ENCODE data around the gene PIP4K2B.

Gene PIP4K2B
- long read RNA-seq, full-length matches to known transcripts: 13 of 53 reads
- long read RNA-seq, partial matches to known transcripts: 5 of 53 reads
- long read RNA-seq, other reads (novel, unspliced or antisense): 35 of 53 reads

- DNase-seq (ENCODE audit: low read depth in 1 of 2, low spot score in 1 of 2): peak; percentile 98
- TF ChIP-seq CTCF (IDR thresholded peaks at IDR 0.05; ENCODE audit: insufficient read depth, low read length): no peak
- TF ChIP-seq POLR2AphosphoS5 (IDR thresholded peaks at IDR 0.05; ENCODE audit: low read depth): peak; percentile 77
- no peak; the same call in 1 of the 2 replicates for TF ChIP-seq SPI1 (IDR thresholded peaks at IDR 0.05; ENCODE audit: borderline replicate concordance, low read depth)
- peak; percentile 44 for TF ChIP-seq REST (IDR thresholded peaks at IDR 0.05; ENCODE audit: insufficient replicate concordance, low read depth)
- TF ChIP-seq GABPA (IDR thresholded peaks at IDR 0.05; ENCODE audit: low read depth): peak; percentile 82
- Histone ChIP-seq H3K4me3 (replicated peaks; ENCODE audit: insufficient read depth, low read length) (peak within 1 kb of the TSS; percentile 95), H3K27ac (replicated peaks) (peak within 1 kb of the TSS; percentile 98), H3K27me3 (ENCODE audit: insufficient read depth, poor library complexity, severe bottlenecking) (no peaks in the 10 kb centered on the region)
Measured at GRCh38 chr17:38799501-38800236, at the start of gene PIP4K2B. TSS of gene PIP4K2B (minus strand) at chr17:38799556. CDS start at chr17:38799424, 132 bp downstream.

GRCh38 chr17:38848557-38848891 lies 49.2 kb upstream of the PIP4K2B start:
- no peak for DNase-seq (ENCODE audit: low read depth in 1 of 2, low spot score in 1 of 2)
- no peaks in the 10 kb centered on the region for H3K27me3 ChIP-seq (ENCODE audit: insufficient read depth, poor library complexity, severe bottlenecking)
- TF ChIP-seq REST (IDR thresholded peaks at IDR 0.05; ENCODE audit: insufficient replicate concordance, low read depth) (no peak), POLR2AphosphoS5 (IDR thresholded peaks at IDR 0.05; ENCODE audit: low read depth) (no peak), CTCF (IDR thresholded peaks at IDR 0.05; ENCODE audit: insufficient read depth, low read length) (no peak), SPI1 (IDR thresholded peaks at IDR 0.05; ENCODE audit: borderline replicate concordance, low read depth) (no peak), GABPA (IDR thresholded peaks at IDR 0.05; ENCODE audit: low read depth) (no peak)
- no peak overlapping the region for H3K4me3 ChIP-seq (replicated peaks; ENCODE audit: insufficient read depth, low read length)
- no peak overlapping the region for H3K27ac ChIP-seq (replicated peaks)

- Histone ChIP-seq H3K27ac (replicated peaks) (no peak overlapping the region), H3K4me3 (replicated peaks; ENCODE audit: insufficient read depth, low read length) (no peak overlapping the region), H3K27me3 (ENCODE audit: insufficient read depth, poor library complexity, severe bottlenecking) (no peaks in the 10 kb centered on the region)
- no peak for DNase-seq (ENCODE audit: low read depth in 1 of 2, low spot score in 1 of 2)
- TF ChIP-seq SPI1 (IDR thresholded peaks at IDR 0.05; ENCODE audit: borderline replicate concordance, low read depth) (no peak), REST (IDR thresholded peaks at IDR 0.05; ENCODE audit: insufficient replicate concordance, low read depth) (no peak), POLR2AphosphoS5 (IDR thresholded peaks at IDR 0.05; ENCODE audit: low read depth) (no peak), GABPA (IDR thresholded peaks at IDR 0.05; ENCODE audit: low read depth) (no peak), CTCF (IDR thresholded peaks at IDR 0.05; ENCODE audit: insufficient read depth, low read length) (no peak)
Measured at GRCh38 chr17:38844261-38844757, 45.0 kb upstream of the PIP4K2B start.
